NCI-H187 treated with DMSO at 0.1 percent for 48 hours (cell line): Measurements from ENCODE around the gene KDM2A.

Source experiments
- DNase-seq: peaks from one replicate; lab custom pipeline; 2025; lab: John Stamatoyannopoulos, UW

KDM2A gene

DNA sequence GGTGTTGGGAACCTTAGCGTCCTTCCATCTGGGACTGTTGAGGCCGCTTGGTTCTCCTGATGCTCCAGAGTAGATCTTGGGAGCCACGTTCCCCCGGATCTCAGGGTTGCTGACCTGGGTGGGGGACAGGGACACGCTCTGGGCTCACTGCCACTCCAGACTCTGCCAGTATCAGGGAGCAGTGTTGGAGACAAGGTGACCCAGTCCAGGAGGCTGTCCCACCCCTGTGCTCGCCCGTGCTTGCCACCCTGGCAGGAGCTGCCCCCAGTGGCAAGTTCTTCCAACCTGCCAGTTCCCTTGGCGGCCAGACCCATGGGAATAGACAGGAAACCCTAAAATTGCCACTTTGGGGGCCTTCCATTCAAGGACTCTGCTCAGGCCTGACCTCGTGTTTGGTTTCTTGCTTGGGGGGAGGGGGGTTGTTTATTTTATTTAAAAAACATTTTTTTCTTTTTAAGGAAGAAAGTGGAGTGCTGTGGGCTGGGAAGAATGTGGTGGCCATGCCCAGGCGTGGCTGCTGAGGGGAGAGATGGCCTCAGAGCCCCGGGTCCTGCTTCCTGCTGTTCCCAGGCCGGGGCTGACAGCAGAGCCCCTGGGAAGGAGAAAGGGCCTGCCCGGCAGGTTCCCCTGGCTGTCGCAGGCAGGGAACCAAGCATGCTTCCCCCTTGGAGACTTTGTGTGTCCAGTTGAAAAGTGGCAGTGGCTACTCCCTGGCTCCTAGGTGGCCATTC, 154.4 kb downstream of the KDM2A start:
- DNase-seq = no peak

DNA sequence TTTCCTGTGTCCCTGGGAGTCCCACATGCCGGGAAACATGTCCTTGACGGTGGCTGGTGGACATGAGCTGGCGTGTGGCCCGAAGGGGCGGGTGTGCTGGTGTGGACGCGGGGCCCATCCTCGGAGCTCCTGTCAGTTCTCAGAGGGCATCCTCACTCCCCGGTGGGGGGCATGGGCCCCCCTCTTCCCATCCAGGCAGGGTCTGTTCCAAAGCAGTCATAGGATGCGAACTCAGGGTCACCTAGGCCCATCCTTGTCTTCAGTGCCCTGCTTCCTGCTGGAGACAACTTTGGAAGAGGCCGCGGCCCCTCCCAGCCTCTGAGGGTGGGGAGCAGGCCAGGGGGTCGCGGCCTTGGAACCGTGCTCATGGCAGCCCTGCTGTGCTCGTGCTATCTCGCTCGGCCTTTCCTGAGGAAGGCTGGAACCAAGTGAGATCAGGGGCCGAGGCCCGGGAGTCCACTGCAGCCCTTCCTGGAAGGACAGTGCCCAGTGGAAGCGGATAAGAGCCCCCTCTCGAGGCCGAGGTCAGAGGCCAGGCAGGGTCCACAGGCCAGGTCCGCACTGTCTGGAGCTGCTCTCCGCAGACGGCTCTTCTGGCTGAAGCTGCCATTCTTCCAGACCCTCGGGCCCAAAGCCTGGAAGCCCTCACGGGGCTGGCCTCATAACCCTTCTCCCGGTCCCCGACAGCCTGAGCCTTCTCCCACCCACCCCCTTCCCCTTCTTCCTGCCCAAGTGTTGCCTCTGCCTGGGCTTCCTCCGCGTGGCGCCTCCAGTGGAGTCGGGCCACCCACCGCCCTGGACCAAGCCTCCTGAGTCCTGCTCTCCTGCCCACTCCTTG, 155.9 kb downstream of the KDM2A start:
- DNase-seq = no peak

DNA sequence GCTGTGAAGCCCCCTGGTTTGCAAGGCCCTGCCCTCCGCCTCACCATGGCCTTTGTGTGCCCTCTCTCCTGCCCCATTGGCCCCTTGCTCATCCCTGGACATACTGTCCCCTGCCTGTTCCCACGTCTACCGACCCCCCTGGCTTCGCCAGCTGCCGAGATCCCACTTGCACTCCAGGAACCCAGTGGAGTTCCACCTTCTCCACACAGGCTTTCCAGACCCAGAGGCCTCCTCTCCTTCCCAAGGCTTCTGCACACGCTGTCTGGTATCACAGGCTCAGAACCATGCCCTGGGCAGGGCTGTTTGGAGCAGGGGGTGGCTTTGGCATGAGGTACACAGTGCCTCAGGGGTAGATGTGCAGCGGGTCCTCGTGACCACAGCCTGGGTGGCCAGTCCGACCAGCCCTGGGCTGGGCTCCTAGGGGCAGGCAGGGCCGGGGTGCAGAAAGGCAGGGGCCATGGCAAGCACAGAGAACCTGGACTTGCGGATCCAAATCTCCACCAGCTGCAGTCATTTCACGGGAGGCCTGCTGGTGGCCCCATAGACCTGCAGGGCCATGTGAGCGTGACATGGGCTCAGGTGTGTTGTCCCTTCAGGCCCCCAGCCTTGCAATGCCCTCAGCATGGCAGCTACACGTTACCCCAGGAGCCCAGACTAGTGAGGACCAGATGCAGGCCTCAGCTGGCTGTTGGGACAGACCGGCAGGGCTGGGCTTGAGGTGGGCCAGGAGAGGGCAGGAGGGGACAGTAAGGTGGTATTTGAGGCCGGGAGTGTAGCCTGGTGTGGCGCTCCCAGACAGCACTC, 156.7 kb downstream of the KDM2A start:
- DNase-seq = no peak

GRCh38 chr11:67276781-67277230, 157.7 kb downstream of the KDM2A start:
- DNase-seq = no peak

DNA sequence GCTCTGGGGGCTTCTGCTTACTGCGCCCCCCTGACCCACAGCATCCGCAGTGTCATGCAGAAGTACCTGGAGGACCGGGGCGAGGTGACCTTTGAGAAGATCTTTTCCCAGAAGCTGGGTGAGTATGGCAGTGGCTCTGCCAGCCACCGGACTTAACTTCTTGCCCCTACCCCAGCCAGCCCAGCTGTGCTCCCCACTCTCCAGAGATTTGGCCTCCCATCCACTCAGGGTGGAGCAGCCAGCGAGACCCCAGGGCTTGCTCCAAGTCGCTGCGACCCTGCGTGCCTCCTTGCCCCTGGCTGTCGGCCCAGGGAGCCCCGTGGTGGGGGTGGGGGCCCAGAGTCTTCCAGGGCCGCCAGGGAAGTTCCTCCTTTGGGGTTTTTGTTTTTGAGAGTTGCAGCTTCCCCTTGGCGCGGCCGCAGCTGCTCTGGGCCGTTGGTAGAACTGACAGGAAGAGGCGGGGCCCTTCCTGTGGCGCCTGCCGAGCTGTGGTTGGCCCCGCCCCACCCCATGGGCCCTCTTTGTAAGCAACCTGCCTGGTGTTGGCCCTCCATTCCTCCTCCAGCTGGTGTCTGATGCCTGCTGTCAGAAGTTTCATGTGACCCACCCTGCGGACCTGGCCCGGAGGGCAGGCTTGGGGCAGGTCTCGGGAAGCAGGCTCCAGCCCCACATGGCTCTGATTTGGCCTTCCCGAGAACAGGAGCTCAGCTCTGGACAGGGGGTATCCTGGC, 158.3 kb downstream of the KDM2A start:
- DNase-seq = no peak

- no peak for DNase-seq
These were observed 159.3 kb downstream of the KDM2A start for GRCh38 chr11:67278135-67278938.

GRCh38 chr11:67278939-67279588, 160.0 kb downstream of the KDM2A start:
- DNase-seq = no peak

DNA sequence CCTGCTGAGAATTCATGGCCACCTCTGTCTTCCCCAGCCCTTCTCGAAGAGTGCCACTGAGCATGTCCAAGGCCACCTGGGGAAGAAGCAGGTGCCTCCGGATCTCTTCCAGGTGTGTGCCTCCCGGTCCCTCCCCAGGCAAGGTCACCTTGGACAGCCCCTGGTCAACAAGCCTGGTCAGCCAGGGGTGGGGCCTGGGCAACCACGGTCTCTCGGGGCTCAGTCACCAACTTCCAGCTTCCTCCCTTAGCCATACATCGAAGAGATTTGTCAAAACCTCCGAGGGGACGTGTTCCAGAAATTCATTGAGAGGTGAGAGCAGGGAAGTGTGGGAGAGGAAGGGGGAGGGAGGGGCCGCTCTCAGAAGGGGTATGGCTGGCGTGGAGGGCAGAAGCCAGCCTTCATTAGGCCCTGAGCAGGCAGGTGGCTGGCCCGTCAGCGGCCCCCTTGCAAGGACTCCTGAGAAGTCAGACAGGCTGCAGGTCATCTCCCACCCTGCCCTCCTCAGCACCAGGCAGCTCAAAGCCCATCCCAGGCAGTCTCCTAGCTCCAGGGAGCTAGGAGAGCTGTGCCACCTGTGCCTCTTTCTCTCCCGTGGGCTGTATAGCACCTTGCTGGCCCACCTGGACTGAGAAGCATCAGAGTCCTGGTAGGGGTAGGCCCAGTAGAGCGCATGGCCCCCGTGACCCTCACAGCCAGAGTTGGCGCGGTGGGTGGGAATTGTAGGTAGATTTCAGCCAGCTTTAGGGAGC, 160.7 kb downstream of the KDM2A start:
- DNase-seq = no peak

DNA sequence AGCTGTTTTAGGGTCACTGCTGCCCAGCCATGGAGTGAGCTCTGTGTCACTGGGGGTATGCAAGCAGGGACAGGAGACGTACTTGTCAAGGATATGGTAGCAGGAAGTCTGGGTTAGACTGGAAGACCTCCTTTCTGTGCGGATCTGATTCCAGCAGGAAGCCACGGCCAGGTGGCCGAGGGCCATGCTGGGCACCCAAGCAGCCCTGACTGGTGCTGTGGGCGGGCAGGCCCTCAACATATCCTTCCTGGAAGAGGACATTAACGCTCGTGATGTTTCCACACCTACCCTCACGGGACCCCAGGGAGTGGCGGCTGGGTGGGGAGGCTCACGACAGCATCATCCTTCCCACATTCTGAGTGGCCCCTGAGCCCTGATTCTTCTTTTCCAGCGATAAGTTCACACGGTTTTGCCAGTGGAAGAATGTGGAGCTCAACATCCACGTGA, 161.3 kb downstream of the KDM2A start:
- no peak for DNase-seq

- DNase-seq = no peak
These were observed 161.9 kb downstream of the KDM2A start for GRCh38 chr11:67280788-67281551.

GRCh38 chr11:67281552-67282150, 162.6 kb downstream of the KDM2A start:
- no peak for DNase-seq

GRCh38 chr11:67282155-67282875, 163.3 kb downstream of the KDM2A start:
- DNase-seq = no peak

GRCh38 chr11:67282876-67283371, 163.9 kb downstream of the KDM2A start:
- DNase-seq = no peak

DNA sequence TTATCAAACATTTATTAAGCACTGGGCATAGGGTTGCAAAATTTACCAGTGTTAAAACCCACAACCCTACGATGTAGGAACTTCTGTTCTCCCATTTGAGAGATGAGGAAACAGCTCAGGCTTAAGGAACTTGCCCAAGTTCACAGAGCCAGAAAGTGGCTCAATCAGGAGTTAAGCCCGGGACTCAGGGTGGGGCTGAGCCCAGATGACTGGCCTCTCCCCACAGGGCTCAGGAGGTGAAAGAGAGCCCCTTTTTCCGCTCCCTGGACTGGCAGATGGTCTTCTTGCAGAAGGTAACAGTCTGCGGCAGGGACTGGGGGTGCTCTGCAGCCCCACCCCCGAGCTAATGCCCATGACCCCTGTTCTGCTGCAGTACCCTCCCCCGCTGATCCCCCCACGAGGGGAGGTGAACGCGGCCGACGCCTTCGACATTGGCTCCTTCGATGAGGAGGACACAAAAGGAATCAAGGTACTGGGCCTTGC, 164.5 kb downstream of the KDM2A start:
- DNase-seq = no peak

DNA sequence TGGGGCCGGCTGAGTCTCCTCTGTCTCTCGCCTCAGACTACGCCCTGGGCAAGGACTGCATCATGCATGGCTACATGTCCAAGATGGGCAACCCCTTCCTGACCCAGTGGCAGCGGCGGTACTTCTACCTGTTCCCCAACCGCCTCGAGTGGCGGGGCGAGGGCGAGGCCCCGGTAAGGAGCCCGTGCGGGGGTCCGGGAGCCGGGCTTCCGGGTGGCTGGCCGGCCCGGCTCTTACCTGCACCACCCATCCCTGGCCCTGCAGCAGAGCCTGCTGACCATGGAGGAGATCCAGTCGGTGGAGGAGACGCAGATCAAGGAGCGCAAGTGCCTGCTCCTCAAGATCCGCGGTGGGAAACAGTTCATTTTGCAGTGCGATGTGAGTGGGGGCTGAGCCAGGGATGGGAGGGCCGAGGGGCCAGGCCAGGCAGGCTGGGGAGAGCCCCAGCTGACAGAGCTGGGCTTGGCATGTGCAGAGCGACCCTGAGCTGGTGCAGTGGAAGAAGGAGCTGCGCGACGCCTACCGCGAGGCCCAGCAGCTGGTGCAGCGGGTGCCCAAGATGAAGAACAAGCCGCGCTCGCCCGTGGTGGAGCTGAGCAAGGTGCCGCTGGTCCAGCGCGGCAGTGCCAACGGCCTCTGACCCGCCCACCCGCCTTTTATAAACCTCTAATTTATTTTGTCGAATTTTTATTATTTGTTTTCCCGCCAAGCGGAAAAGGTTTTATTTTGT, 165.9 kb downstream of the KDM2A start:
- DNase-seq = no peak
